Uterus (tissue), 4 donors: ENCODE measurements around the gene IGF2BP2. TPM values are rescaled to one million over a fixed set of nuclear protein-coding genes. Genes with fewer than 3 reads are reported as not detected.

Experiments used
- DNase-seq, 2 donors: peaks; one replicate each; pipeline ENCODE4 v3.0.0-alpha.2; 2019 to 2020
- H3K27ac ChIP-seq, 2 donors: fragments of 200-600 bp; sonication (generic); 1 replicate in 1 of 2; 2 replicates in 1 of 2; pipeline ENCODE4 v1.5.1; 2016 to 2018
- H3K27me3 ChIP-seq, 2 donors: fragments of 200-600 bp; sonication (generic); one replicate each; pipeline ENCODE4 v1.5.1; 2018 to 2019; ENCODE audit warnings: control low read depth in 1 of 2
- H3K36me3 ChIP-seq, 2 donors: fragments of 200-600 bp; sonication (generic); one replicate each; pipeline ENCODE4 v1.5.1; 2019; ENCODE audit warnings: control low read depth in 1 of 2
- H3K4me1 ChIP-seq, 2 donors: fragments of 200-600 bp; sonication (generic); one replicate each; pipeline ENCODE4 v1.5.1; 2018 to 2019; ENCODE audit warnings: control low read depth in 1 of 2
- H3K4me3 ChIP-seq, 2 donors: fragments of 200-600 bp; sonication (generic); 1 replicate in 1 of 2; 2 replicates in 1 of 2; pipeline ENCODE4 v1.5.1; 2018 to 2019; ENCODE audit warnings: mild to moderate bottlenecking in 1 of 2
- H3K9me3 ChIP-seq, 2 donors: fragments of 200-600 bp; sonication (generic); one replicate each; pipeline ENCODE4 v1.5.1; 2019; ENCODE audit warnings: control low read depth in 1 of 2
- CTCF ChIP-seq, 4 experiments: fragments of 200-600 bp in 2 of 4; fragments of 450-650 bp in 2 of 4; sonication (generic) in 2 of 4; IDR thresholded peaks; one replicate each; pipeline ENCODE4 v1.5.1; 2016 to 2019; ENCODE audit warnings: antibody characterized with exemption in 4 of 4, mild to moderate bottlenecking in 2 of 4, moderate library complexity in 1 of 4
- POLR2A ChIP-seq, 2 donors: fragments of 450-650 bp; IDR thresholded peaks; one replicate each; pipeline ENCODE4 v1.6.1; 2016; ENCODE audit warnings: antibody characterized with exemption in 2 of 2, mild to moderate bottlenecking in 1 of 2, moderate library complexity in 1 of 2
- intact Hi-C: fragments of 100-400 bp; cut with DNase I; formaldehyde crosslinking; loops from one replicate; pipeline ENCODE4 v1.15.1; 2023; ENCODE audit warnings: low total_unique reads
- total RNA-seq, 4 donors: library from RNA; depleted of rRNA in 3 of 4; stranded (reverse); fragments of >200 nt in 3 of 4; gene quantifications; one replicate each; pipeline versions ENCODE4 v1.1.0 to v1.2.4, GENCODE V29; 2014 to 2023
- donor health status: DM: yes; HTN: yes; CAD: no.

IGF2BP2 gene
- total RNA-seq, 4 donors from 2014 or later, result 2.9 to 65.6 (median 13.1) TPM

- peaks cover 0 to 15% of the 10 kb centered on the region in 2 donors for H3K27me3 ChIP-seq
Observed at GRCh38 chr3:185824051-185825005, 514 bp downstream of the IGF2BP2 start.

GRCh38 chr3:185823078-185824044 lies 1.5 kb downstream of the IGF2BP2 start:
- intact Hi-C loops, result no loop called here

More at GRCh38 chr3:185824051-185825005, 514 bp downstream of the IGF2BP2 start:
- Histone ChIP-seq H3K36me3 (no peaks in the 10 kb centered on the region), H3K4me3 (peak overlapping the region; percentile 49 to 52), H3K27ac (peak overlapping the region; percentile 89 to 92), H3K9me3 (no peaks in the 10 kb centered on the region), H3K4me1 (no peaks in the 10 kb centered on the region)
- intact Hi-C loops, result no loop called here
- peak; percentile 14 to 27 for DNase-seq
- TF ChIP-seq POLR2A (IDR thresholded peaks at IDR 0.05) (peak in 1 of 2 donors; percentile 5), CTCF (IDR thresholded peaks at IDR 0.05) (no peak)

GRCh38 chr3:185822221-185823000 lies 2.4 kb downstream of the IGF2BP2 start:
- intact Hi-C loops, result no loop called here
- Histone ChIP-seq H3K4me3 (peak overlapping the region in 1 of 2 donors; percentile 52), H3K27me3 (peaks cover 0 to 21% of the 10 kb centered on the region in 2 donors), H3K9me3 (no peaks in the 10 kb centered on the region), H3K4me1 (no peaks in the 10 kb centered on the region), H3K36me3 (no peaks in the 10 kb centered on the region), H3K27ac (peak overlapping the region; percentile 89 to 92)
- no peak for DNase-seq
- TF ChIP-seq POLR2A (IDR thresholded peaks at IDR 0.05), result no peak
- no peak for TF ChIP-seq CTCF (IDR thresholded peaks at IDR 0.05)

More at GRCh38 chr3:185823078-185824044, 1.5 kb downstream of the IGF2BP2 start:
- Histone ChIP-seq H3K27me3 (peaks cover 0 to 19% of the 10 kb centered on the region in 2 donors), H3K27ac (peak overlapping the region; percentile 89 to 92), H3K9me3 (no peaks in the 10 kb centered on the region), H3K4me3 (peak overlapping the region; percentile 49 to 52), H3K4me1 (no peaks in the 10 kb centered on the region), H3K36me3 (no peaks in the 10 kb centered on the region)
- no peak for TF ChIP-seq CTCF (IDR thresholded peaks at IDR 0.05)
- TF ChIP-seq POLR2A (IDR thresholded peaks at IDR 0.05), result no peak
- peak; percentile 22 to 36 for DNase-seq

- peaks cover 0 to 21% of the 10 kb centered on the region in 2 donors for H3K27me3 ChIP-seq
Observed at GRCh38 chr3:185820973-185821758, 3.7 kb downstream of the IGF2BP2 start.

More at GRCh38 chr3:185820973-185821758, 3.7 kb downstream of the IGF2BP2 start:
- TF ChIP-seq CTCF (IDR thresholded peaks at IDR 0.05) (no peak), POLR2A (IDR thresholded peaks at IDR 0.05) (no peak)
- Histone ChIP-seq H3K36me3 (no peaks in the 10 kb centered on the region), H3K27ac (no peak overlapping the region), H3K9me3 (no peaks in the 10 kb centered on the region), H3K4me3 (no peak overlapping the region), H3K4me1 (no peaks in the 10 kb centered on the region)
- intact Hi-C loops, result no loop called here
- no peak for DNase-seq
